GM12892 (cell line): ENCODE results near the gene GJC3. TPM values are rescaled to one million over a fixed set of nuclear protein-coding genes. Genes with fewer than 3 reads are reported as not detected.
"Not testable (repeated sequence)": the region's sequence is repeated elsewhere in the genome, so short reads cannot be mapped to it uniquely, and the experiment has no call there.

Experiments
- DNase-seq: peaks from one replicate; pipeline ENCODE4 v3.0.0; 2011; ENCODE audit not compliant: insufficient read length
- FAIRE-seq: peaks from 2 replicates; lab custom pipeline; 2011; peaks lifted over from hg19 to GRCh38; lab: Jason Lieb, UNC
- POLR2A ChIP-seq: IDR thresholded peaks from 2 replicates; pipeline ENCODE4 v1.6.1; 2011; ENCODE audit warnings: low read depth, low read length, control low read depth
- POLR2AphosphoS5 ChIP-seq: IDR thresholded peaks from 2 replicates; pipeline ENCODE4 v1.6.1; 2011; ENCODE audit warnings: low read depth, low read length, control low read depth
- TAF1 ChIP-seq: IDR thresholded peaks from 2 replicates; pipeline ENCODE4 v1.6.1; 2011; ENCODE audit warnings: low read depth, mild to moderate bottlenecking, control low read depth, low read length, borderline replicate concordance
- polyA plus RNA-seq: library from polyadenylated mRNA; unstranded; fragments of >200 nt; gene quantifications from one replicate; pipeline ENCODE4 v1.2.1, GENCODE V29; 2012; ENCODE audit warnings: missing spikeins, inconsistent platforms; ENCODE audit not compliant: missing spikeins

Gene GJC3
- 0.66 TPM for polyA plus RNA-seq

- FAIRE-seq (no peak), DNase-seq (no peak)
- TF ChIP-seq POLR2A (no peak), POLR2AphosphoS5 (no peak), TAF1 (no peak)
Observed at GRCh38 chr7:99928994-99929729, at the start of gene GJC3. Gene GJC3 (minus strand): TSS chr7:99929620. CDS start chr7:99929620, 0 bp downstream.

- no peak for TF ChIP-seq TAF1
- TF ChIP-seq POLR2AphosphoS5: no peak
- no peak for TF ChIP-seq POLR2A
- FAIRE-seq (no peak), DNase-seq (no peak)
Observed at GRCh38 chr7:99976626-99977025, 47.2 kb upstream of the GJC3 start.

- DNase-seq (no peak), FAIRE-seq (no peak)
- TF ChIP-seq TAF1: no peak
- no peak for TF ChIP-seq POLR2A
Observed at GRCh38 chr7:99975782-99976521, 46.5 kb upstream of the GJC3 start, which contains the start of gene AZGP1. Gene AZGP1 (minus strand): TSS chr7:99976031. CDS start chr7:99976020, 11 bp downstream.

GRCh38 chr7:99974681-99975080 lies 45.3 kb upstream of the GJC3 start:
- TF ChIP-seq POLR2A: no peak
- TF ChIP-seq POLR2AphosphoS5: no peak
- no peak for TF ChIP-seq TAF1
- no peak for DNase-seq
- FAIRE-seq: no peak

- not testable (repeated sequence) for FAIRE-seq, DNase-seq
Observed at GRCh38 chr7:99973817-99974216, 44.4 kb upstream of the GJC3 start.

- DNase-seq (no peak), FAIRE-seq (no peak)
- TF ChIP-seq POLR2AphosphoS5 (no peak), TAF1 (no peak), POLR2A (no peak)
Observed at GRCh38 chr7:99971242-99971641, 41.8 kb upstream of the GJC3 start.

GRCh38 chr7:99969813-99970212 lies 40.4 kb upstream of the GJC3 start:
- not testable (repeated sequence) for DNase-seq, FAIRE-seq

GRCh38 chr7:99969298-99969697 lies 39.9 kb upstream of the GJC3 start:
- DNase-seq (no peak), FAIRE-seq (no peak)
- no peak for TF ChIP-seq POLR2A
- no peak for TF ChIP-seq POLR2AphosphoS5
- TF ChIP-seq TAF1: no peak

GRCh38 chr7:99958564-99959227 lies 29.3 kb upstream of the GJC3 start:
- no peak for TF ChIP-seq POLR2AphosphoS5
- TF ChIP-seq POLR2A: no peak
- no peak for TF ChIP-seq TAF1
- FAIRE-seq (no peak), DNase-seq (no peak)

- DNase-seq (no peak), FAIRE-seq (no peak)
- TF ChIP-seq POLR2A: no peak
- no peak for TF ChIP-seq POLR2AphosphoS5
- no peak for TF ChIP-seq TAF1
Observed at GRCh38 chr7:99955247-99955646, 25.8 kb upstream of the GJC3 start.

- FAIRE-seq, DNase-seq: not testable (repeated sequence)
Observed at GRCh38 chr7:99954643-99955042, 25.2 kb upstream of the GJC3 start.

GRCh38 chr7:99953649-99954048 lies 24.2 kb upstream of the GJC3 start:
- FAIRE-seq (no peak), DNase-seq (no peak)
- TF ChIP-seq TAF1: no peak
- no peak for TF ChIP-seq POLR2AphosphoS5
- no peak for TF ChIP-seq POLR2A

- FAIRE-seq, DNase-seq: not testable (repeated sequence)
Observed at GRCh38 chr7:99952649-99953048, 23.2 kb upstream of the GJC3 start.

- DNase-seq, FAIRE-seq: not testable (repeated sequence)
Observed at GRCh38 chr7:99950819-99951218, 21.4 kb upstream of the GJC3 start.
